NCI-H82 treated with DMSO at 0.1 percent for 48 hours (cell line): ENCODE data around the gene SLF2.
"Not testable (repeated sequence)": the region's sequence is repeated elsewhere in the genome, so short reads cannot be mapped to it uniquely, and the experiment has no call there.

Experiments
- DNase-seq: peaks from one replicate; lab custom pipeline; 2025; ENCODE audit not compliant: unreplicated experiment; lab: John Stamatoyannopoulos, UW

The SLF2 gene

GRCh38 chr10:100877461-100877850 is 35.3 kb upstream of the SLF2 start:
- no peak for DNase-seq

- peak; percentile 18 for DNase-seq
These were observed 34.4 kb upstream of the SLF2 start for GRCh38 chr10:100878291-100878910.

DNA sequence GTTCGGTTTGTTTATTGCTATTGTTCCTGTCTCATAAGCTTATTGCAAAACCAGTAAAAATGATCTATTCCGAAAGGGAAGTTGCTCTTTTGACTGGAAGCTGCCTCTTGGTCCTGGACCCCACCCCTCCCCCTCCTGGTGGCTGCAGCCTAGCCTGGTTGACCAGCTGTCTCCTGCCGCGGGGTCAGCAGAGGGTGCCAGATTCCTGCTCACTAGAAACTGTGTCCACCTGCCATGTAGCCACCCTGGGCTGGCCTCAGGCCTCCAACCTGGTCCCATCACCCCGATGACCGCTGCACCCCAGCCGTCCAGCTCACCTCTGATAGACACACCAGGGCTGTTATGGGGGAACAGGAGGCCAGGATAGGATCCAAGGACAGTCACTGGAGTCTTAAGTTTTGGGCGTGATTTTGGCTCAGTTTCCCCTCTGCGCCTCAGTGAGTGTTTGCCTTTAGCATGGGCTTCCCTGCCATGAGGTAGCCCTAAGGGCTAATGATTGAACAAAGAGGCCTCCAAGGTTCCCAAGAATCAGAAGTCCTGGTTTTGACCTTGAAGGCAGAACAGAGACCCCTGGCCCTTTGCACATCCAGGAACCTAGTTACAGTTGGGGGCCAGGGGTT is 32.9 kb upstream of the SLF2 start:
- DNase-seq, result no peak

- no peak for DNase-seq
These were observed 31.1 kb upstream of the SLF2 start for GRCh38 chr10:100881556-100882213.

DNA sequence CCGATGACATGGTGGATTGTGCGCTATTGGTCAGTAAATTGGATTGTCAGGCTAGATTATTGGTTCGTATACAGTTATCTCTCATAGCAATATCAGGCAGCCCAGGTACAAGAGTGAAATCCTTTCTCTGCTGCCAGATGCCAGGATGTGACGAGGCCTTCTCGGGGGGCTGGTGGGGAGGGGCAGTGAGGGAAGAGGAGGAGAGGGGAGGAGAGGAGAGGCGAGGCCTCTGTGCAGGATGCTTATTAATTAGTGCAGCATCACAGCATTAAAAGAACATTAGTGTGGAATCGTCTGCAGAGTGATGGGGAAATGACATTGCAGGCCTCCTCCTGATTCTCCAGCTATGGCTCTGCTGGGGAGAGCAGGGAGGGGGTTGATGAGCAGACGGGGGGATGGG is 30.5 kb upstream of the SLF2 start:
- no peak for DNase-seq

GRCh38 chr10:100882671-100883311 is 30.0 kb upstream of the SLF2 start:
- no peak for DNase-seq

- DNase-seq, result no peak
These were observed 29.4 kb upstream of the SLF2 start for GRCh38 chr10:100883312-100883821.

GRCh38 chr10:100885611-100886010 is 27.2 kb upstream of the SLF2 start:
- not testable (repeated sequence) for DNase-seq

- DNase-seq, result no peak
These were observed 26.7 kb upstream of the SLF2 start for GRCh38 chr10:100886091-100886490.

DNA sequence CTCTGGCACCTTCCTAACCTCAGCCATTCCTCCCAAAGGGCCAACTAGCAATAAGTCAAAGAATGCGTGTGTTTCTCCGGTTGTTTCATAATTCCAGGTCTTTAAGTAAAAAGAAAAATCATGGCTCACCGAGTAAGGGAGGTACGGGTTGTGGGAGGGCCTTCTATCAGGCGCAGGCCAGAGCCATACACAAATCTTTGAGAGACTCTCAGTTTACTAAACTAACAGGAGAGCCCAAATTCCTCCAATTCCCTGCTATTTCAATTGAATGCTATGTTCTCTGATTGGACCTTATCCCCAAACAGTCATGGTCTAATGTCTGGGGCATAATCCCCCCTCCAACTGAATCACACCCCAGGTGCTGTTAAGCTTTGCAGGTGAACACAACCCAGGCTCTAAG is 26.2 kb upstream of the SLF2 start:
- no peak for DNase-seq

- DNase-seq, result no peak
These were observed 25.8 kb upstream of the SLF2 start for GRCh38 chr10:100886963-100887362.

DNA sequence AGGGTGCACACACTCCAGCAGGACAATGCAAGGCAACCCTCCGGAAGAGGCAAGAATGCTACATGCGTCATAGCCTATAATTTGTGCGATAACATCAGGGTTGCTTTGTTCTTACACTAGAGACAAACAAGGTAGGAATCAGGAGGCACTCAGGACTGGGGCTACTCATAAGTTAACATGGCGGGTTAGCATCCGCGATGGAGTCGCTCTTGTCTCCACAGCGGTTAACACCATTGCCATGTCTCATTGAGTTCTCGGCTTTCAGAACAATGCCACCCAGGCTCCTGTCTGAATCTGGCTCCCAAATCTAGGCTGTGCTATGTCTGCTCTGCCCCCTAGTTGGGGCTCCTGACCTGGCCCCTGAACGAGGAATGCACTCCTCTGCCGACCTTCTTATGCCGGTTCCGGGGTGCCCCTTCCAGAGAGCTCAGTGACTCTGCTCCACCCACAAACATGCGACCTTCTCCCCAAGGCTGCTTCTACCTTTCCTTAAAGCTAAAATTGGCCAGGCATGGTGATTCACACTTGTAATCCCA is 24.9 kb upstream of the SLF2 start:
- no peak for DNase-seq

DNA sequence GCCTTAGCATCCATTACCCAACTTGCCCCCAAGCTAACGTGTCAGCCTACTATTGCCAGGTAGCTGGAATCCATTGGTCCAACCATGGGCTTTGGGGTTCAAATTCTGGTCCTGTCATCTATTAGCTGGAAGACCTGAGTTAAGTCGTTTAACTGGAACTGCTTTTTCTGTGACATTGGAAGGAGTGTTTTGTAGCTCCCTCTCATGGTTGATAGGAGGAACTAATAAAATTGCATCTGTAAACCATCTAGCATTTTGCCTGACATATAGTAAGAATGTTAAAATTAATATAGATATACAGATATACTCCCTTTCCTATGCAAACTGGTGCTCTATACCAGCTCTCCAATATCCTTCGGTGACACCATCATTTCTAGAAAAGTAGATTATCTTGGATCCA is 23.8 kb upstream of the SLF2 start:
- DNase-seq, result no peak

- no peak for DNase-seq
These were observed 23.2 kb upstream of the SLF2 start for GRCh38 chr10:100889546-100889945.

DNA sequence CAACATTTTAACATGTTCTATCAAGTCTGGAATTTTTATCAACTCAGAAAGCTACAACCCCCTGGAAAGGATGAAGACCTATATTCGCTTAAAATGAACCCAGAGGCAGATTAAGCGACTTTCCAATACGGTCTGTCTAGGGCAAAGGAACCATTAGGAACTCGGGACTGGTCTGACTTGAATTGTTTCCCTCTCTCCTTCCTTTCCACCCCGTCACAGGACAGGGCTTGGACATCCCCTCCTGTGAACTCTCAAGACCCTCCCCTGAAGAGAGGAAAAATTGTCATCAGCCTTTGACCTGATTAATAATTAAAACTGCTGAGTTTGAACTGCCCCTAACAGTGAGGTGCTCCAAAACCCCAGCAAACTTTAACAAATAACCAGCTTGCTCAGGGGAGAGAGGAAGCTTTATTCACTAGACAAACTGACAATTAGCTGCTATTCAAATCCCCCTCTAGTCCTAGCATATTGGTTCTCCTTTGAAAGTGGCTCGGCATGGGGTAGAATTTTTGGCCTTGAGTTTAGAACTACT is 22.6 kb upstream of the SLF2 start:
- DNase-seq, result no peak

GRCh38 chr10:100890673-100891317 is 22.0 kb upstream of the SLF2 start:
- no peak for DNase-seq

GRCh38 chr10:100894033-100894432 is 18.7 kb upstream of the SLF2 start:
- no peak for DNase-seq

DNA sequence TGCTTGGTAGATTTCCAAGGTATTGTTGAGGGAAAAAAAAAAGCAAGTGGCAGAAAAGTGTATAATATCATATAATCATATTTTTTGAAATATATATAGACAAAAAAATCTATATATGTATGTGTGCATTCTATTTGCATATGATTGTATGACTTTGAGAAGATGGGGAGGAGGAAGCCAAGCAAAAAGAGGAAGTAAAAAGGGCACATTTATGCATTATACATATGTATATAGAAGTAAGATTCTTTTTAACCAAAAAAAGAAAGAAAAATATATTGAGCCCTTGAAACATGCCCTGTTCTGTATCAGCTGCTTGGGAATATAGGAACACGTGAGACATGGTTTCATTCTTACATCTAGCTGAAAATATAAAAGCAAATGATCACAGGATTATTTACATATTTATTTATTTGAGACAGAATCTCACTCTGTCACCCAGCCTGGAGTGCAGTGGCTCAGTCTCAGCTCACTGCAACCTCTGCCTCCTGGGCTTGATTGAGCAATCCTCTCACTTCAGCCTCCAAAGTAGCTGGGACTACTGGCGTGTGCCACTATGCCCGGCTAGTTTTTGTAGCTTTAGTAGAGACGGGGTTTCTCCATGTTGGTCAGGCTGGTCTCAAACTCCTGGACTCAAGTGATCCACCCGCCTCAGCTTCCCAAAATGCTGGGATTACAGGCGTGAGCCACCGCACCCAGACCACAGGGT is 18.0 kb upstream of the SLF2 start:
- DNase-seq, result no peak

DNA sequence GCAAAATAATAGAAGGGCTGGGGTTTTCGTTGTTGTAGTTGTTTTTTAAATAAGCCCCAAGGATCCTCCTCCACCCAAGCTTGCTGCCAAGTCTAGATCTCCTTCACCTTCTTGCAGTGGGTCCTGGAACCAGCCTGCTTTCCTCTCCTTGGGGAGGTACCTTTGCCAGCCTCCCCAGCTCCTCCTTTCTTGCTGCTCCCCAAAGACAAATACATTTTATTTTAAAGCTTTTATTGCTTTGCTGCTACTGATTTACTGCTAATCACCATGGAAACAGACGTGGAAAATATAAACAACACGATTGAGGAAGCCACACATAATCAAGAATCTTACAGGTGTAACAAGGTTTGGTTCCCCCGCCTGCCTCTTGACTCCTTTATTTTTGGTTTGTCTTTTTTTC is 17.4 kb upstream of the SLF2 start:
- no peak for DNase-seq

- peak; percentile 56 for DNase-seq
These were observed 16.9 kb upstream of the SLF2 start for GRCh38 chr10:100895896-100896295.
